Colonic mucosa (tissue), 4 donors: ENCODE measurements around the gene MPO. TPM values are rescaled to one million over a fixed set of nuclear protein-coding genes. Genes with fewer than 3 reads are reported as not detected.

Experiments used
- DNase-seq: peaks from one replicate; pipeline ENCODE4 v3.0.0-alpha.2; 2020
- H3K27ac ChIP-seq: fragments of 200-600 bp; one replicate; pipeline ENCODE4 v1.8.0; 2021
- H3K27me3 ChIP-seq: fragments of 200-600 bp; one replicate; pipeline ENCODE4 v1.8.0; 2021
- H3K36me3 ChIP-seq: fragments of 200-600 bp; one replicate; pipeline ENCODE4 v1.8.0; 2021
- H3K4me1 ChIP-seq: fragments of 200-600 bp; one replicate; pipeline ENCODE4 v1.8.0; 2021; ENCODE audit warnings: mild to moderate bottlenecking
- H3K4me3 ChIP-seq: fragments of 200-600 bp; one replicate; pipeline ENCODE4 v1.8.0; 2021
- H3K9ac ChIP-seq, 2 donors: one replicate each; pipeline ENCODE4 v1.7.0; 2013; ENCODE audit warnings: control low read depth in 2 of 2, low read depth in 2 of 2, low read length in 2 of 2
- H3K9me3 ChIP-seq: fragments of 200-600 bp; one replicate; pipeline ENCODE4 v1.8.0; 2021
- CTCF ChIP-seq: fragments of 200-600 bp; IDR thresholded peaks from one replicate; pipeline ENCODE4 v1.8.0; 2022; ENCODE audit warnings: antibody characterized with exemption, mild to moderate bottlenecking
- intact Hi-C: fragments of 100-400 bp; cut with DNase I; formaldehyde crosslinking; loops from one replicate; pipeline ENCODE4 v1.14.1; 2022
- total RNA-seq, 2 donors: library from RNA; stranded (reverse); fragmentation: NEBNext Ultra II Directional in 1 of 2; extraction: Animal tissue kit (Norgen Biotek cat#: 25700) in 1 of 2; gene quantifications; one replicate each; pipeline ENCODE4 v1.2.1, GENCODE V29; 2021
- donor health status: healthy.
- donor health status: DM: no; HTN: no; CAD: no.
- donor health status: DM: no; HTN: no; CAD: no.

Gene MPO
- total RNA-seq, 2 donors from 2014 or later = not detected

- Histone ChIP-seq H3K36me3 (no peaks in the 10 kb centered on the region), H3K27ac (no peak overlapping the region), H3K4me1 (no peaks in the 10 kb centered on the region), H3K27me3 (no peaks in the 10 kb centered on the region), H3K9me3 (no peaks in the 10 kb centered on the region), H3K4me3 (no peak overlapping the region), H3K9ac (no peak overlapping the region)
- DNase-seq = no peak
- TF ChIP-seq CTCF = no peak
- intact Hi-C loops = no loop called here
Measured at GRCh38 chr17:58270476-58271215, 10.1 kb downstream of the MPO start.

- TF ChIP-seq CTCF = no peak
- no peak for DNase-seq
Measured at GRCh38 chr17:58269557-58270291, 11.0 kb downstream of the MPO start.

GRCh38 chr17:58268774-58269556, 11.8 kb downstream of the MPO start:
- no peak for DNase-seq
- Histone ChIP-seq H3K9me3 (no peaks in the 10 kb centered on the region), H3K36me3 (no peaks in the 10 kb centered on the region), H3K27ac (no peak overlapping the region), H3K27me3 (no peaks in the 10 kb centered on the region), H3K4me3 (no peak overlapping the region), H3K4me1 (no peaks in the 10 kb centered on the region), H3K9ac (no peak overlapping the region)
- TF ChIP-seq CTCF = no peak
- intact Hi-C loops = no loop called here

More at GRCh38 chr17:58269557-58270291, 11.0 kb downstream of the MPO start:
- H3K4me3 ChIP-seq = no peak overlapping the region
- H3K27me3 ChIP-seq = no peaks in the 10 kb centered on the region
- H3K9ac ChIP-seq = no peak overlapping the region
- no peaks in the 10 kb centered on the region for H3K9me3 ChIP-seq
- H3K36me3 ChIP-seq = no peaks in the 10 kb centered on the region
- intact Hi-C loops = no loop called here
- H3K4me1 ChIP-seq = no peaks in the 10 kb centered on the region
- no peak overlapping the region for H3K27ac ChIP-seq

GRCh38 chr17:58268326-58268725, 12.4 kb downstream of the MPO start:
- H3K9ac ChIP-seq = no peak overlapping the region
- H3K27me3 ChIP-seq = no peaks in the 10 kb centered on the region
- H3K36me3 ChIP-seq = no peaks in the 10 kb centered on the region
- no peak for TF ChIP-seq CTCF
- no peak overlapping the region for H3K4me3 ChIP-seq
- no peaks in the 10 kb centered on the region for H3K4me1 ChIP-seq
- no peaks in the 10 kb centered on the region for H3K9me3 ChIP-seq
- no peak for DNase-seq
- intact Hi-C loops = no loop called here
- H3K27ac ChIP-seq = no peak overlapping the region
